ENCODE data around the gene STT3B. TPM values are rescaled to one million over a fixed set of nuclear protein-coding genes. Genes with fewer than 3 reads are reported as not detected.

The STT3B gene
- total and polyA plus RNA-seq, 2 donors (not counting 1 experiment from before 2014, with no cell fraction given) = 145 to 259 TPM

- TF ChIP-seq CTCF (conservative IDR thresholded peaks at IDR 0.05 in 1 of 2, IDR thresholded peaks at IDR 0.05 in 1 of 2; ENCODE audit: low read depth in 1 of 2, low read length in 2 of 2) = no peak
- no peak for TF ChIP-seq EZH2 (IDR thresholded peaks at IDR 0.05; ENCODE audit: low read length, missing control alignments)
Measured at GRCh38 chr3:31575448-31575847, 42.7 kb downstream of the STT3B start.

GRCh38 chr3:31576521-31576920 lies 43.8 kb downstream of the STT3B start:
- H3K27ac ChIP-seq (ENCODE audit: insufficient read depth, low read length) = no peak overlapping the region
- TF ChIP-seq EZH2 (IDR thresholded peaks at IDR 0.05; ENCODE audit: low read length, missing control alignments) (no peak), CTCF (conservative IDR thresholded peaks at IDR 0.05 in 1 of 2, IDR thresholded peaks at IDR 0.05 in 1 of 2; ENCODE audit: low read depth in 1 of 2, low read length in 2 of 2) (no peak)
- H3K36me3 ChIP-seq (ENCODE audit: control insufficient read depth, insufficient read depth, low read length) = no peaks in the 10 kb centered on the region
- H3K4me2 ChIP-seq (ENCODE audit: extremely low read depth, insufficient read depth, low read length) = no peak overlapping the region
- peaks cover 39% of the 10 kb centered on the region for H3K79me2 ChIP-seq (ENCODE audit: control insufficient read depth, insufficient read depth, low read length)
- H3K9ac ChIP-seq (ENCODE audit: insufficient read depth, low read length) = no peak overlapping the region
- no peak overlapping the region for H2AFZ ChIP-seq (ENCODE audit: low read length)
- no peaks in the 10 kb centered on the region for H3K27me3 ChIP-seq (ENCODE audit: control insufficient read depth, insufficient read depth, low read length)
- no peak overlapping the region for H3K4me3 ChIP-seq (replicated peaks in 1 of 4; ENCODE audit: control extremely low read depth in 1 of 4, insufficient read depth in 1 of 4, low read depth in 3 of 4, low read length in 4 of 4)
- H3K4me1 ChIP-seq (ENCODE audit: control insufficient read depth, extremely low read depth, insufficient read depth, low read length) = no peaks in the 10 kb centered on the region
- no peaks in the 10 kb centered on the region for H3K9me3 ChIP-seq (ENCODE audit: control insufficient read depth, insufficient read depth, low read depth, low read length)
- no peak for DNase-seq (ENCODE audit: low read depth in 2 of 2)
- peaks cover 1% of the 10 kb centered on the region for H4K20me1 ChIP-seq (ENCODE audit: control insufficient read depth, extremely low read depth, insufficient read depth, low read length)

More at GRCh38 chr3:31575448-31575847, 42.7 kb downstream of the STT3B start:
- Histone ChIP-seq H3K27ac (ENCODE audit: insufficient read depth, low read length) (no peak overlapping the region), H3K9me3 (ENCODE audit: control insufficient read depth, insufficient read depth, low read depth, low read length) (no peaks in the 10 kb centered on the region), H3K4me3 (replicated peaks in 1 of 4; ENCODE audit: control extremely low read depth in 1 of 4, insufficient read depth in 1 of 4, low read depth in 3 of 4, low read length in 4 of 4) (no peak overlapping the region), H3K79me2 (ENCODE audit: control insufficient read depth, insufficient read depth, low read length) (peaks cover 48% of the 10 kb centered on the region), H3K4me1 (ENCODE audit: control insufficient read depth, extremely low read depth, insufficient read depth, low read length) (no peaks in the 10 kb centered on the region), H3K9ac (ENCODE audit: insufficient read depth, low read length) (no peak overlapping the region), H2AFZ (ENCODE audit: low read length) (no peak overlapping the region), H3K27me3 (ENCODE audit: control insufficient read depth, insufficient read depth, low read length) (no peaks in the 10 kb centered on the region), H4K20me1 (ENCODE audit: control insufficient read depth, extremely low read depth, insufficient read depth, low read length) (peaks cover 2% of the 10 kb centered on the region), H3K36me3 (ENCODE audit: control insufficient read depth, insufficient read depth, low read length) (no peaks in the 10 kb centered on the region), H3K4me2 (ENCODE audit: extremely low read depth, insufficient read depth, low read length) (no peak overlapping the region)
- no peak for DNase-seq (ENCODE audit: low read depth in 2 of 2)

GRCh38 chr3:31577232-31577631 lies 44.5 kb downstream of the STT3B start:
- Histone ChIP-seq H3K27me3 (ENCODE audit: control insufficient read depth, insufficient read depth, low read length) (no peaks in the 10 kb centered on the region), H3K4me2 (ENCODE audit: extremely low read depth, insufficient read depth, low read length) (no peak overlapping the region), H3K9ac (ENCODE audit: insufficient read depth, low read length) (no peak overlapping the region), H3K4me3 (replicated peaks in 1 of 4; ENCODE audit: control extremely low read depth in 1 of 4, insufficient read depth in 1 of 4, low read depth in 3 of 4, low read length in 4 of 4) (no peak overlapping the region), H4K20me1 (ENCODE audit: control insufficient read depth, extremely low read depth, insufficient read depth, low read length) (no peaks in the 10 kb centered on the region), H3K4me1 (ENCODE audit: control insufficient read depth, extremely low read depth, insufficient read depth, low read length) (no peaks in the 10 kb centered on the region), H3K79me2 (ENCODE audit: control insufficient read depth, insufficient read depth, low read length) (peaks cover 38% of the 10 kb centered on the region), H3K27ac (ENCODE audit: insufficient read depth, low read length) (no peak overlapping the region), H3K36me3 (ENCODE audit: control insufficient read depth, insufficient read depth, low read length) (no peaks in the 10 kb centered on the region), H3K9me3 (ENCODE audit: control insufficient read depth, insufficient read depth, low read depth, low read length) (no peaks in the 10 kb centered on the region), H2AFZ (ENCODE audit: low read length) (no peak overlapping the region)
- TF ChIP-seq EZH2 (IDR thresholded peaks at IDR 0.05; ENCODE audit: low read length, missing control alignments) (no peak), CTCF (conservative IDR thresholded peaks at IDR 0.05 in 1 of 2, IDR thresholded peaks at IDR 0.05 in 1 of 2; ENCODE audit: low read depth in 1 of 2, low read length in 2 of 2) (no peak)
- no peak for DNase-seq (ENCODE audit: low read depth in 2 of 2)
